Lower leg skin (tissue), 3 donors: ENCODE results near the gene PPFIBP2.

Experiments used
- CTCF ChIP-seq, 3 donors: fragments of 450-650 bp; IDR thresholded peaks; one replicate each; pipeline ENCODE4 v1.5.1; 2016; ENCODE audit warnings: antibody characterized with exemption in 3 of 3, mild to moderate bottlenecking in 3 of 3, moderate library complexity in 2 of 3
- POLR2A ChIP-seq, 2 donors: fragments of 450-650 bp; IDR thresholded peaks; one replicate each; pipeline ENCODE4 v1.6.1; 2016 to 2017; ENCODE audit warnings: antibody characterized with exemption in 2 of 2, mild to moderate bottlenecking in 1 of 2, moderate library complexity in 1 of 2

GRCh38 chr11:7590529-7590928 is 76.7 kb downstream of the PPFIBP2 start:
- no peak for TF ChIP-seq CTCF (IDR thresholded peaks at IDR 0.05)
- no peak for TF ChIP-seq POLR2A (IDR thresholded peaks at IDR 0.05)
